GM13977 (cell line): Measurements from ENCODE around the gene CHCHD10.
"Not testable (repeated sequence)": the region's sequence is repeated elsewhere in the genome, so short reads cannot be mapped to it uniquely, and the experiment has no call there.

Experiments
- DNase-seq: peaks from one replicate; pipeline ENCODE4 v3.0.0; 2012; ENCODE audit warnings: low spot score
- in situ Hi-C: fragments of 300-500 bp; cut with MboI; formaldehyde crosslinking; loops from one replicate; pipeline ENCODE4 v1.12.0; 2022; ENCODE audit warnings: low sequenced_read_pairs, low pct_unique_long_range_greater_than_20kb, mixed read lengths, inconsistent platforms; ENCODE audit not compliant: unreplicated experiment
- TF ChIP-seq, protein P1 (sequence below): IDR thresholded peaks from 2 replicates; pipeline ENCODE4 v1.5.1; 2012; ENCODE audit warnings: mild to moderate bottlenecking, control low read depth; ENCODE audit not compliant: insufficient read depth; ENCODE audit errors: extremely low read depth, missing control alignments

Gene CHCHD10

DNA sequence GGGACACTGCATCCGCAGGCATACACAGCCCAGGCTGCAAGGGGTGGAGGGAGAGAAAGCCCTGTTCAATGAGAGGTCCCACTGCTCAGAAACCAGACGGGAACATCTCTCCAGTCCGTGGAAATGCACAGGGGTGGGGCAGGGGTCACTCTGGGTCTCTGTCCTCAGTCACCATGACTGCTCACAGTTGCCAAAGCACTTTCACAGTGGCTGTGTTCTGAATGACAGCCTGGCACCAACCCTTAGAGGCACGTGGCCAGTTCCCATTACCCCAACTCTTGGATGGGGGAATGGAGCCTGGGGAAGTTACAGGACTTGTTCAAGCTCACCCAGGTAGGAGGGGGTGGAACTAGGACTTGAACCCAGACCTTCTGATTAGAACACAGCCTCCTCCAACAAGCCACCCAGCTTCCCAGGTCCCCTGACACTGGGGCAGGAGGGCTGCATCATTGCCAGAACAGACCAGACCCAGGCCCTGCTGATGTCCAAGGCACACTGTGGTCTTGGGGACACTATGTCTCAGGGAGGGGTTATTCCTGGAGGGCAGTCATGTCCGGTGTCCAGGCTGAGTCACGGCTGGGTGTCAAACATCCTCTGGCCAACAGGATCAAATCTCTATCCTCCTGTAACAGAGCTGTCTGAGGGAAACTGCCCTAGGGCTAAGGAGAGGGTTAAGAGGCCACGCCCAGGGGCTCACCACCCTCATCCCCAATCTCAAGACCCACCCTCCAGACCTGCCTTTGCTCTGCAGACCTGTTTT is 25.1 kb downstream of the CHCHD10 start:
- in situ Hi-C loops, result no loop called here
- DNase-seq, result no peak
- TF ChIP-seq, protein P1, sequence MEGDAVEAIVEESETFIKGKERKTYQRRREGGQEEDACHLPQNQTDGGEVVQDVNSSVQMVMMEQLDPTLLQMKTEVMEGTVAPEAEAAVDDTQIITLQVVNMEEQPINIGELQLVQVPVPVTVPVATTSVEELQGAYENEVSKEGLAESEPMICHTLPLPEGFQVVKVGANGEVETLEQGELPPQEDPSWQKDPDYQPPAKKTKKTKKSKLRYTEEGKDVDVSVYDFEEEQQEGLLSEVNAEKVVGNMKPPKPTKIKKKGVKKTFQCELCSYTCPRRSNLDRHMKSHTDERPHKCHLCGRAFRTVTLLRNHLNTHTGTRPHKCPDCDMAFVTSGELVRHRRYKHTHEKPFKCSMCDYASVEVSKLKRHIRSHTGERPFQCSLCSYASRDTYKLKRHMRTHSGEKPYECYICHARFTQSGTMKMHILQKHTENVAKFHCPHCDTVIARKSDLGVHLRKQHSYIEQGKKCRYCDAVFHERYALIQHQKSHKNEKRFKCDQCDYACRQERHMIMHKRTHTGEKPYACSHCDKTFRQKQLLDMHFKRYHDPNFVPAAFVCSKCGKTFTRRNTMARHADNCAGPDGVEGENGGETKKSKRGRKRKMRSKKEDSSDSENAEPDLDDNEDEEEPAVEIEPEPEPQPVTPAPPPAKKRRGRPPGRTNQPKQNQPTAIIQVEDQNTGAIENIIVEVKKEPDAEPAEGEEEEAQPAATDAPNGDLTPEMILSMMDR, result no peak

DNA sequence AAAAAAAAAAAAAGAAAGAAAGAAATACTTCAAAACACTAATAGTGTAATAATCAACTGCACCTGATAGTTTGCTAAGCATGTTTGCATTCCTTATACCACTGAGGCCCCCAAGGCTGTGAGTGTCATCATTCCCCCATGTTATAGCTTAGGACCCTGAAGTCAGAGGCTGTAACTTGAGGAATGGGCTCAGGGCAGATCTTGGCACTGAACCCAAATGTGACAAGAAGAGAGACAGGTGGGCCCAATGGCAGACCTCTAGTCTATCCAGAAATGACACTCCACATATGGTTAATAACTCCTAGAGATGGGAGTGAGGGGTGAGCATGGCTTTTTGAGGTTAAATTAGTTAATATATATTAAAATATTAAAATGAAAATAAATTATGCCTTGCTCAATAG is 30.1 kb downstream of the CHCHD10 start:
- no peak for DNase-seq
- TF ChIP-seq, protein P1, result no peak
- in situ Hi-C loops, result no loop called here

DNA sequence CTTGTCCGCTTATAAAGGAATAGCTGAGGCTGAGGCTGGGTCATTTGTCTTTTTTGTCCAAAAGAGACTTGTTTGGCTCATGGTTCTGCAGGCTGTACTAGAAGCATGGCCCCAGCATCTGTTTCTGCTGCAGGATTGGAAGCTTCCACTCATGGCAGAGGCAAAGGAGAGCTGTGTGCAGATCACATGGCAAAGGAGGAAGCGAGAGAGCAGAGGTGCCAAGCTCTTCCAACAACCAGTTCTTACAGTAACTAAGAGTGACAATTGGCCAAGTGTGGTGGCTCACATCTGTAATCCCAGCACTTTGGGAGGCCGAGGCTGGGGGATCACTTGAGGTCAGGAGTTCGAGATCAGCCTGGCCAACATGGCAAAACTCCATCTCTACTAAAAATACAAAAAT is 39.7 kb downstream of the CHCHD10 start:
- in situ Hi-C loops, result not testable (repeated sequence)

DNA sequence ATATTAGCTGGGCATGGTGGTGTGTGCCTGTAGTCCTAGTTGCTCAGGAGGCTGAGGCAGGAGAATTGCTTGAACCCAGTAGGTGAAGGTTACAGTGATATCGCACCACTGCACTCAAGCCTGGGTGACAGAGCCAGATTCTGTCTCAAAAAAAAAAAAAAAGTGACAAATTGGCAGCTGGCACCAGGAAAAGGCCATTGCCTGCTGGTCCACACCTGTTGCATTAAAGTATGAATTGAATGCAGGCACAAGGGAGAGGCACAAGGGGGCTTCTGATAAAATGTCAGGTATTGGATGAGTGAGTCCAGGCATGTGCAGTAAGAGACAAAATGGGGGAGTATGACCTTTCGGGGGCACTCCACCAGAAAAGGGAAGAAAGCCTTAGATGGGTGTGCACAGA is 45.0 kb downstream of the CHCHD10 start:
- DNase-seq, result no peak
- TF ChIP-seq, protein P1, result no peak
- in situ Hi-C loops, result no loop called here

More for the DNA sequence above, 39.7 kb downstream of the CHCHD10 start:
- DNase-seq, result not testable (repeated sequence)

DNA sequence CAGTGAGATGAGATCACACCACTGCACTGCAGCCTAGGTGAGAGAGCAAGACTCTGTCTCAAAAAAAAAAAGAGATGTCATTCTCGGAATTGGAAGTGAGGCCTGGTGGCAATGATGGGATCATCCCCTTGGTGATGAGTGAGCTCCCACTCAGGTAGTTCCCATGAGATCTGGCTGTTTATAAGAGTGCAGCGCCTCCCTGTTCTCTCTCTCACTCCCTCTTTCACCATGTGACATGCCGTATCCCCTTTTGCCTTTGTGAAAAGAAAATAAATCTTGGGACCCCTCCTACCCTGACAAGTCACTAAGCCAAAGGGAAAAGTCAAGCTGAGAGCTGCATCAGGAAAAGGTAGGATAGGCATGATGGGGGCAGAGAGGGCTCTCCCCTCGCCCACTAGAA is 45.6 kb downstream of the CHCHD10 start:
- TF ChIP-seq, protein P1, result no peak
- DNase-seq, result no peak
- in situ Hi-C loops, result no loop called here

DNA sequence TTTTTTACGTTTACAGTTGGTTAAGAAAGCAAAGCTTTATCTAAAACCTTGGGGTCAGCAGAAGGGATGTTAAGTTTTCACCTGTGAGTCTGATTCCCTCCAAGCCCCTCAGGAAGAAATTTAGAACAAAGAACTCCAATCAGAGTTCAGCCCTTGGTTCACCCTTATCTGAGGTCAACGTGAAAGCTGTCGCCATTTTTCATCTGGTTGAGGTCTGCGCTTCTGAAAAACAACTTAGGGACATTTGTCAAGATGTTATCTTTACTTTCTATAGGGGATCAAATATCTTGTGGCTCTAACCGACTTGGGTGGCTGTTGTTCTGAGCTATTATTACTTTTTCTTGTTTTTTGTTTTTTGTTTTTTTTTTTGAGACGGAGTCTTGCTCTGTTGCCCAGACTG is 46.9 kb downstream of the CHCHD10 start:
- DNase-seq, result no peak

DNA sequence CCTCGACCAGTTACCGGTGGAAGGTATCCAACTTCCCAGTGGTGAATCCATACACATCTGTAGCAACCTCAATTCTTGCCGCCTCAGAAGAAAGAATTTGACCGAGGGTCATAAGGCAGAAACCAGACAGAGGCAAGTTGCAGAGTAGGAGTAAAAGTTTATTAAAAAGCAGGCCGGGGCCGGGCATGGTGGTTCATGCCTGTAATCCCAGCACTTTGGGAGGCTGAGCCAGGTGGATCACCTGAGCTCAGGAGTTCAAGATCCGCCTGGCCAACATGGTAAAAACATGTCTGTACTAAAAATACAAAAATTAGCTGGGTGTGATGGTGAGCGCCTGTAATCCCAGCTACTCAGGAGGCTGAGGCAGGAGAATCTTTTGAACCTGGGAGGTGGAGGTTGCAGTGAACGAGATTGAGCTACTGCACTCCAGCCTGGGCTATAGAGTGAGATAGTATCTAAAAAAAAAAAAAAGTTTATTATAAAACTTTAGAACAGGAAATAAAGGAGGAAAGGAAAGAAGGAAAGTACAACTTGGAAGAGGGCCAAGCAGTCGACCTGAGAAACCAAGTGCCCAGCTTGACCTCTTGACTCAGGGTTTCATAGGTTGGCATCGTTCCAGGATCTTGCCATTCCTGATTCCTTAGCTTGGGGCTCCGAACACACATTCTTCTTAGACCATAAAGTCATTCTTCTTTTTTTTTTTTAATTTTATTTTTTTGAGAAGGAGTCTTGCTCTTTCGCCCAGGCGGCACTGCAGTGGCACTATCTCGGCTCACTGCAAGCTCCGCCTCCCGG is 49.2 kb downstream of the CHCHD10 start:
- DNase-seq, result no peak

More for the DNA sequence above, 46.9 kb downstream of the CHCHD10 start:
- TF ChIP-seq, protein P1, result no peak
- in situ Hi-C loops, result no loop called here

More for the DNA sequence above, 49.2 kb downstream of the CHCHD10 start:
- in situ Hi-C loops, result no loop called here
- TF ChIP-seq, protein P1, result no peak
